Activated CD4-positive, CD25-positive, alpha-beta regulatory T cell treated with anti-CD3 and anti-CD28 coated beads, Interleukin-2, amount 50 U/mL, for 72 hours (primary cell): ENCODE data around the gene ANP32B.
"Not testable (repeated sequence)": the region's sequence is repeated elsewhere in the genome, so short reads cannot be mapped to it uniquely, and the experiment has no call there.

Experiments
- DNase-seq: peaks from one replicate; pipeline ENCODE4 v3.0.0; 2021

Gene ANP32B

DNA sequence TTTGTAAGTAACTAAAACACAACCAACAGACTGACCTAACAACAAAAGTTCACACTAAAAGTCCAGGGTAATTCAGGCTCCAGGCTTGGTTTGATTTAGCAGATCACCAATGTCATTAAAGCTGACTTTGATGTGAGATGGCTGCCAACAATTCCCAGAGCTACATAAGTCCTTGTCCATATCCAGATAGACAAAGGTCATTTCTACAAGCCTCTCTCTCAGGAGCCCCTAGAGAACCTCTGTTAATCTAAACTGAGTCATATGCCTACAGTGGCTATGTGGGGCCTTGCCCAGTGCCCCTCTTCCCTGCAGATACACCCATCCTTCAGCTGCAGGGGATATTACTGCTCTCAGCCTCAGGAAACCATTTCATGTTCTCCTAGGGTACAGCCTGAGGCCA lies 18.2 kb upstream of the ANP32B start:
- DNase-seq, result no peak

DNA sequence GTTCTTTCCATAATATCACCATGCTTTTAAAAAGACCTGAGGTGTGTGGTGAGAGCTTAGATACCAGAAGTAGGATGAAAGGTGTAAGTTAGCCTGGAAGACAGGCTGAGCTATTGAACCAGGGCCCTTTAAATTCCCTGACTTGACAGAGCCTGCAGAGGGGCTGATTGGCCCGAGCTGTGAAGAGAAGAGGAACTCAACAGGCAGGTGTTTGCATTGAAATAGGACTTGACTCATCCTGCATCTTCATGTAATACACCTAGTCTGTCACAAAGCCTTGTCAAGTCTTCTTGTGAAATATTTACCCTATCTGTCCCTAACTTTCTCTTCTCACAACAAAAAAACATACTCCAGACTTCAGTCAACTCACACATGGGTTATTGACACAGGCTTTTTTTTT lies 16.6 kb upstream of the ANP32B start:
- no peak for DNase-seq

DNA sequence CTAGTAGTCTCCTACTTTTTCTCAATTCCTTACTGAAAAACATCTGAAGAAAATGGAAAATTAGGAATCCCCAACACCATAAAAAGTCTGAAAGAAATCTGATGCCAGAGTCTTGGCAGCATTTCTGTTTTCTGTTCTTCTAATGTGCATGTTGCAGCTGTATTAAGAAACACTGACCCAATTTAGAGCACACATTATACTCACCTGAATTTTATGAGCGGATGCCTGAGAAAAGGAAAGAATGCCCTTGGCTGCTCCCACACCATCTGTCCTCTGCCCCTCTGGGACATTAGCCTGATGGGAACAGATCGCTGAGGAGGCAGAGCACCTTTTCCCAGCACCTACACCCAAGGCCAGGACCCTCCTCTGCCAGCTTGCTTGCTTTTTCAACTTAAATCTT lies 14.1 kb upstream of the ANP32B start:
- DNase-seq, result no peak

DNA sequence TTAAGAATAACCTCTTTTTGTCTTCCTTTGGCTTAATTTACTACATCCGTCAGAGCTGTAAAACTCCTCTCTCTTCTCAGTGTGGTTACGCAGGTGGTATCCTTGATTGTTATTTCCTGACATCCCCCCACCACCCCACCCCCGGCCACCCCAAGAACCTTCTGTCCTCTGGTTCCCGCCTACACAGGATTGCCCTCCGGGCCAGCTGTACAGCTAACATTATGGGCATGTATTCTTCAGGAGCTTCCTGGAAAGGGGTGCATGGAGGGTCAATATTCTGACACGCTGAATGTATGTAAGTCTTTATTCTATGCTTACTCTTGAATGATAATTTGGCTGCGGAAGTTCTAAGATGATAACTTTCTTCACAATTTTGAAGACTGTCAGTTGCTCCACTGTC lies 13.0 kb upstream of the ANP32B start:
- no peak for DNase-seq

DNA sequence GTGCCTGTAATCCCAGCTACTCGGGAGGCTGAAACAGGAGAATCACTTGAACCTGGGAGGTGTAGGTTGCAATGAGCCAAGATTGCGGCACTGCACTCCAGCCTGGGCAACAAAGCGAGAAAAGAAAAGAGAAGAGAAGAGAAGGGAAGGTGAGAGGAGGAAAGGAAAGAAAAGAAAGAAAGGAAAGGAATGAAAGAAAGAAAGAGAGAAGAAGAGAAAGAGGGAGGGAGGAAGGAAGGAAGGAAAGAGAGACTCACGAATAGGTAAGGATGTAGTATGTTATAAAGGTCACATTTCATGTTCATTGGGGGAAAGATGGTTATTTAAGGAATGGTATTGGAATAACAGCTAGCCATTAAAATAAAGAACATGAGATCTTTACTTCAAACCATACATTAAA lies 10.4 kb upstream of the ANP32B start:
- no peak for DNase-seq

DNA sequence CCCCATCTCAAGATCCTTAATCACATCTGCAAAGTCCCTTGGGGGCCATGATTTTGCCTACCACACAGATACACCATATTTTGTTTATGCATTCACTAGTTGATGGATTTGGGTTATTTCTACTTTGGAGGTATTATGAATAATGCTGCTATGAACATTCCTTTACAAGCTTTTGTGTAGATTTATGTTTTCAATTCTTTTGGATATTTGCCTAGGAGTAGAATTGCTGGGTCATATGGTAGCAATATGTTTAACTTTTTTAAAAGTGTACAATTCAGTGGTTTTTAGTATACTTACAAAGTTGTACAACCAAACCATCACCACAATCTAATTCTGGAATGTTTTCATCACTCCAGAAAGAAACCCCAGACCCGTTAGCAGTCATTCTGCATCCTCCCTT lies 7.8 kb upstream of the ANP32B start:
- no peak for DNase-seq

DNA sequence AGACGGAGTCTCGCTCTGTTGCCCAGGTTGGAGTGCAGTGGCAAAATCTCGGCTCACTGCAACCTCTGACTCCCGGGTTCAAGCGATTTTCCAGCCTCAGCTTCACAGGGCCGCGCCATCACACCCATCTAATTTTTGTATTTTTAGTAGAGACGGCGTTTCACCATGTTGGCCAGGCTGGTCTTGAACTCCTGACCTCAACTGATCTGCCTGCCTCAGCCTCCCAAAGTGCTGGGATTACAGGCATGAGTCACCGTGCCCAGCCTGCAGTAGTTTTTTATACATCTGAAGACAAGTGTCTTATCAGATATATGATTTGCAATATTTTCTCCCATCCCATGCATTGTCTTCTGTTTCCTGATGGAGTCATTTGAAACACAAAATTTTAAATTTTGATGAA lies 6.5 kb upstream of the ANP32B start:
- not testable (repeated sequence) for DNase-seq

DNA sequence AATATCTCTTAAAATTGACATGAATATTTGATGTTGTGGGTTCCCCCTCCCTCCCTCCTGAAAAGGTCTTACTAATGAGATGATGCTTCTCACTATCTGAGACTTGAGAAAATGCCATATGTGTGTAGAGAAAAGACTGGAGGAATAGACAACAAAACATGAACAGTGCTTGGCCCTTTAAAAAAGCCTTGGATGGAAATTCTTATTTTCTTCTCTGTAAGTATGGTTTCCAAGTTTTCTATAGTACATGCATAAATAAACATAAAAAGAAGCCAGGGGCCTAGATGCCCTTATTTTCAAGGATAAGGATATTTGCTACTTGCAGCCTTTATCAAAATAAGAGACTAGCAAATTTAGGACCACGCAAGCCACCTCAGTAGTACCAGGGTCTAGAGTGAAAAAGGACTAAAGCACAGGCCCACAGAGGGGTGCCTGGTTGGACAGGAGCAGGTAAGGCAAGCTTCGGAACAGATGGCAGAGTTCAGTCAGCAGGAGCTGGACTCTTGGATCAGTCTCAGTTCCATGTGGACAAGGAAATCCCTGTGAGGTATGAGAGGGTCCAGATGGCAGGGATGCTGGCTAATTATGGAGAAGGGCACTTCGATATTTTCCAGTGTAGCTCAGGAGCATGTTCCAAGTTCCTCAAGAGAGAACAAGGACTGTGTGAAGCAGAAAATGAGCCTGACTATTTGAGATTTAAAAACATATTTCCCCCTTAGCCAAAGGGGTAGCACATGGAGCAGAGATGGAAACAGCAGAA lies 4.6 kb upstream of the ANP32B start:
- DNase-seq, result no peak

DNA sequence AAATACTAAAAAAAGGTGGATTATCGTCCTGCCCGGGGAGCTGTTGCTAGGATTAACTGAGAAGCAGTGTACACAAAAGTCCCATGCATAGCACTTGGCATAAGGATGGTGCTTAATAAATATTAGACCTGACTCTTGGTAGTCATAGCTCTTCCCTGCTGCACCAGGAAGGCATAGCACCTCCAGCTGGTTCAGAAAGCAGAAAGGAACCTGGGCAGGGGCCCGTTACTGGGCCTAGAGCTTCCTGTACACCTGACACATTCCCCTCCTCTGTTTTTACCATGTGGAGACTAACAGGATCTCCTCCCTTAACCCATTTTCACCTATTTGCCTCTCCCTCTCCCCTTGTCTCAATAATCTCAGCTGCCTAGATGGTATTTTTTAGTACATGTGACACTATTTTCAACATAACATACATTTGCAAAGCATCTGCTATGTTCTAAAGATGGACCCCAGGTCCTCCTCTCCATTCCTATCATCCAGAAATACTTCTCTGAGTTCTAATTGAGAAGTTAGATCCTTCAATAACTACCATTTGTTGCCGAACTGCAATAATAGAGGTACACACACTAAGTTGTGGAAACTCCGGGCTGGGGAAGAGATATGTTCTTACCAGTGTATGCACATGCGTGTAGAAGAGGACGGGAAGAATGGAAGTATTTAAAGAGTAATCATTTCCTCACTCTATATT lies 3.2 kb upstream of the ANP32B start:
- DNase-seq, result no peak

DNA sequence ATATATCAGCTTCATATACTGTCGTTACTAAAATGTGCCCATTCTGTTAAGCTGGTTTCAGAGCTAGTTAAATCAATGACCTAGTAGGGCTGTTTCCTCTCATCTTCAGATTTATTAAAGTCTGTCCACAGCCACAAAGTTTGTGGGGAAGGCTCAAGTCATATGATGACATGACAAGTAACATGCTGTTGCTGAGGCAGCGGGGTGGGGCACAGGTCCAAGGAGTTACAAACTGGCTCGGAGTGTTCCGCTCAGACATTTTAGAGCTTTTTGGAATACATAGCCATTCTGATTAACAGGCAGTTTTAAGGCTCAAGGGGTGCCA lies 2.7 kb upstream of the ANP32B start:
- DNase-seq, result no peak

DNA sequence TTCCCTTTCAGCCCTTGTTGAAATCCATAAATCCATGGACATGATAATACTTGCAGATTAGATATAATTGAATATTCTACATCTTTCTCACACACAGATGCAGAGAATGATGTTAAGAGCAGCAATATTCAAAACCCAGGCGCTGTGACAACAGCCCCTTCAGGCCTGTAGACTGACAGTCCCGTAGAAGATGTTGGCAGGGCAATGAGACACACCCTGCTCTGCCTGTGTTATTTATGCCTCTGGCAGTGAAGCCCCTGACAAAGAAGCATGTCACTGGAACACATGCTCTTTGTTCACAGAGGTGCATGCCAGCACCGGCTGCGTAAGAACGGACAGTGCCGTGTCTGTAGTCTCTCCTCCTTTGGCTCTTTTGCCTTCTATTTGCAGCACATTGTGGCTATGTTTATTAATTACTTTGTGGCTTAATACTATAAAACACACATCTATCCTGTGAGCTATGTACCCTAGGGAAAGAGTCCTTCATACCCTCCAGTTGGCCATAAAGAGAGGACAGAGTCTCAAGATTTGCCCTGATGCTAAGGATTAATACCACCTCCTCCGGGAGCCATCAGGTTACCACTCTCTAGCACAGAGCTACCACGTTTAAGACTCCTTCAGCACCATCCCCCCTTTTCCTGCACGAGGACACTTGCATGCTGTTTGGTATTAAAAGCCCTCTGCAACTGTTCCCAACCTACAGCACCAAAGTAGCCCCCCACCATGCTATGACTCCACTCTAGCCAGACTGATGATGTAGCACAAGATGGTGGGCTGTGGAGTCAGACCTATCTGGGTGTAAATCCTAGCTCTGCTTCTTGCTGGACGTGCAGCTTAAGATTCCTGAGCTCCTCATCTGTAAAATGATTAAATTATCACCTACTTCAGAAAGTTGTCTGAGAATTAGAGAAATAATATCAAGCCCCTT lies 2.0 kb upstream of the ANP32B start:
- DNase-seq, result no peak

DNA sequence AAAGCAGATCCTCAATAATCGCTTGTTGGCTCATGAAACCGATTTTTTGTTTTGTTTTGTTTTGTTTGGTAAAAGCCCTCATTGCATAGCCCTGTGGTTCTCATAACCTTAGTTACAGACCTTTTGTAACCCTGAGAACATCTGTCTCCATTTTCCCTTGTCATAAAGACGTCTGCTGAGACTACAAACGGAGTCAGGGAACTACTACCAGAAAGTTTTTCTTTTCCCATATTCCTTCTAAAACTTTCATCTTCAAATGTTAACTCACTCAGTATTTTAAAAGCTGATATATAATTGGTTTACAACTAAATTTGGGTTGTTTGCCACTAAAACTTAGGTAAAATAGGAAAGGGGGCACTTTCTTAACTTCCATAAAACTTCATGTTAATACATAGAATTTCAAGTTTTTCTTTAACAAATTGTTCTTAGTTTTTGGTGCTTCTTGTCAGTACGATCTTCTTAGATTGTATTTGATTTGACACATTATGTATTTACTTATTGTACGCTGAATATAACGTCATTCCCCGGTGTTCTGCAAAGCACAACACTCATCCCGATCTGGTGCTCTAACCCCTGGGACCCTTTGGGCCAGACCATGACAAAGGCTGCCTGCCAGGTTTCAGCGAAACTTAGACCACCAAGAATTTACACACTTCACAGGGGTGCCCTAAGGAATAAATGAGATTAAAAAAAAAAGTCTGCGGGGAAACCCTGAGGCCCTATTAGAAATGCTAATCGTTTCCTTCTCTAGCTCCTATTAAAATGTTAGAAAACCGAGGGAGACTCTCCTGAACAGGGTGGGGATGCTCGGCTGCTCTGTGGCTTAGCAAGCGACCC lies 1.1 kb upstream of the ANP32B start:
- DNase-seq, result no peak

DNA sequence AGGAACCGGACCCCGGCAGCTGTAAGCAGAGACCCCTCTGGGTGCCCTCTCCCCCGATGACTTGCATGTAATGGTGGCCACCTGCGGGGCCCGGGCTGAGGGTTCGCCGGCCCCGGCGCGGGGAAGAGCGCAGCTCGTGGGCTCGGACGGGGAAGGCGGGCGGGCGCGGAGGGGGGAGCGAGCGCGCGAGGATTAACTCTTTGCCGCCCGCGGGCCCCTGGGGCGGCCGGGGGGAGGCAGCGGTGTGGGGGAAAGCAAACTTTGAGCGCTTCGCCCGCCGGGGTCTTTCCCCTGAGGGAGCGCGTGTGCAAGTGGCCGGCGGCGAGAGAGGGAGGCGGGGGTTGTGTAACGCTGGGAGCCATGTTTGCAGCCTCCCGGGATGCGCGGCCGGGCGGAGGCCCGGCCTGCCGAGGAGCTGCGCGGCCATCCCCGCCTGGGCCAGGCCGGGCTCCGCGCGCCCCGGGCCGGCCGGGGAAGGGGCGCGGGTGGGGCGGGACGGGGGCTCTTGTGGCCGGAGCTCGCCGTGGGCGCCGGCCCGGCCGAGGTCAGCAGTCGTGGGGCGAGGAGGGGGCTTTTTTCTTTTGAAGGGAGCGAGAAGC lies 547 bp downstream of the ANP32B start:
- DNase-seq, result peak; percentile 71

DNA sequence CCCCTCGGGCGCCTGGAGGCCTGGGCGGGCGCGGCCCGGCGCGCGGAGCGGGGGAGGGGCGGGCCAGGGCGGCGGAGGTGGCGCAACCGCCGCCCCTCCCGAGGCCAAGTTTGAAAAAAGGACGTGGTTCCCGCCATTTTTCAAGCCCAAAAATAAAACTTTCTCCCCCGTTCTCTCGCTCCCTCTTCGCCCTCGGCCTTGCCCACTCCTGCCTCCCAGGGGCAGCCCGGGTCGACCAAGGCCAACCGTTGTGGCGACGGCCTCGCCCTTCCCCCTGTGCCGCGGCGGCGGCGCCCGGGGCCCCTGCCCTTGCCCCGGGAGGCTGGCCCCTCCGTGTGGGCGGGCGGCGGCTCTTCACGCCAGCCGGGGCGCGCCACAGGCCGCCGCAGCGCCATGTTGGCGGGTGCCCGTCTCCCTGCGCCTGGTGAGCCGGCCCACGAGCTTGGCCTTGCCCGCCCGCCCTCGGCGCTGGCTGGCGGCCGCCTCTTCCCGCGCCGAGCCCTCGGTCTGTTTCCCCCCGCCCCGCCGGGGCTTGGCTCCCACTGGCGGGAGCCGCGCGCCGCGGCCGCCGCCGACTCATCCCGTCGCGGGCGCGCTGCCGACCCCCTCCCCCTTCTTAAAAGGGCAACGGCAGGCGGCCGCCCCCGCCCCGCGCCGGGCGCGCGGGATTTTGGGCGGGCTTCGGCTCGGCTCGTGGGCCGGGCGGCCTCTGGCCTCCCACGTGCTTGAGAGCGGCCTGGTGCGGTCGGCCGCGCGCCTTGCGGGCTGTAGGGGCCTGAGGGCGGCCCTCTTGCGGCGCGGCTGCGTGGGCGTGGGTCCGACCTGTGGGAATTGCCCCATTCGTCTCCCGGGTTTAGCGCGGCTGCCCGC lies 1.3 kb downstream of the ANP32B start:
- DNase-seq, result peak; percentile 80

DNA sequence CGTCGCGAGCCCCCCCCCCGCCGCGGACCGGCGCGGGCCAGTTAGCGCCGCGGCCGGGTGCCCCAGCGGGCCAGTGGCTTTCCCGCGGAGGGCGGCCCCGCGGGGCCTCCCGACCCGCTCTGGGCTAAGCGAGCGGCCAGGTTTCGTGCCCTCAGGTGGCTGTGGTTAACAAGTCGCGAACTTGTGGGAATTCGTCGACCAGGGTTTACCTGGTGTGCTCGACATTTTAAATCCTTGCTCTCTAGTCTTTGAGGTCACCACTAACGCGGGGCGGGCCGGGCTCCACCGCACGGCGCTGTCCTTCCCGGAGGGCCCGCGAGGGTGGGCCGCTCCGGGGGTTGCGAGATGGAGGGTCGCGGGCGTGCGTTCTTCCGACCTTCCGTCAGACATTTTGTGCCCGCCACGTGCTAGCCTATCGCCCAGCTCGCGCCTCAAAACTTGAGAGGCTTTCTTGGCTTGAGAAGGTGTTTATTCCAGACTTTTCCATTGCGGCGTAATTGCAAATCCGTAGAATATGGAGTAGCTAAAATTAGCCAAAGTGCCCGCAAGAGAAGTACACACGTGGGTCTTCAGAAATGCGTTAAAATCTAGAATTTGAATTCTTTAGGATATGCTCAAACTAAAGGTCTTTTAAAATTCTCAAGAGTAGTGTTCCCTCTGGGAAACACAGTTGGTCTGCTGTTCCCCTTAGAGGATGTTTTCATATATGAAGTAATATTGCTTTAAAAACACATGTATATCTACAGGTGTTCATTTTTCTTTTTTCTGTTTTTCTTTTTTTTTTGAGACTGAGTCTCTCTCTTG lies 2.1 kb downstream of the ANP32B start:
- no peak for DNase-seq

DNA sequence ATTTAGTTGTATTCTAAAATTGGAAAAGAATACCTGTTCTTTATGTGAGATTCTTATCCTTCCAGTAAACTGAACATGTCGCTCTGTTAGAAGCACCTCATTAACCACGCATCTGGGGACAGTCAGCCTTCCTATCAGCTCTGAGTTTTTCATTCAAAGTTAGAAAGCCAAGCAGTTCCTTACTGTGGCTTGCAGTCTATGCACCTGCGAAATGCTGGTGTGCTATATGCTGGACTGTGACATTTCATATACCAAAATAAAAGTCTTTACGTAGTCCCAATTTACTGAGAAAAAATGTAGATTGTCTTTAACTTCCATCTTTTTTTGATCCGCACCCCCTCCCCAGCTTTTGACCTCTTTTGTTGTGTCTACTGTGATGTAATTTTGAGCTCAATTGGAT lies 4.3 kb downstream of the ANP32B start:
- no peak for DNase-seq

DNA sequence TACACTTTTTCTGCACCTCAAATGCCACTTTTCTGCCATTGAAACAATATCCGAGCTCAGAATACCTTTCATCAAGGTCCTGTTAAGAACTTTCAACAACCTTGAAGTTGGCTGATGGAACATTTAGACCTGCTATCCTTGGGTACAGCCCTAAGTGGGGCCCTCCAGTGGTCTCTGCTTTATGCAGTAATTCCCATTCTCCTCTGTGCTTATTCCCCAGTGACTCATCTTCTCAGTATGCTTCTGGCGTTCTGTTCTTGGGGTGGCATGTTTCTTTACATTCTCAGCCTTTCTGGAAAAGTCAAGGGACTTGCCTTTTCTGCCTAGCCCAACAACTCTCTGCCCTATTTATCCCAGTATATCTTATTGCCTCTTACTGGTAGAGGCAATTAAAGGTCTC lies 7.1 kb downstream of the ANP32B start:
- DNase-seq, result no peak

DNA sequence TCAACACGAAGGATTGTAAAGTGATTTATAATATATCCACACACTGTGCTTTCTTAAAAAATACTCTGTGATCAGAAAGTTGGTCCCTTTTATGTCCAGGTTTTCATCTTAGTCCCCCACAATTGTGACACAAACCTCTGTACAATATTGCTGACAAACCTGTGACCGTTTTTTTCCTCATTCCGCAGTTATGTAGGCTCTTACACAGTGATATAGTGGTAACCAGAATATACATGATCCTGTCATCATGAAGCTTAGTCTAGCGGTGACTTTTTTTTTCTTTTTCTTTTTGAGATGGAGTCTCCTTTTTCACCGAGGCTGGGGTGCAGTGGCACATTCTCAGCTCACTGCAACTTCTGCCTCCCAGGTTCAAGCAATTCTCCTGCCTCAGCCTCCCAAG lies 8.7 kb downstream of the ANP32B start:
- no peak for DNase-seq

DNA sequence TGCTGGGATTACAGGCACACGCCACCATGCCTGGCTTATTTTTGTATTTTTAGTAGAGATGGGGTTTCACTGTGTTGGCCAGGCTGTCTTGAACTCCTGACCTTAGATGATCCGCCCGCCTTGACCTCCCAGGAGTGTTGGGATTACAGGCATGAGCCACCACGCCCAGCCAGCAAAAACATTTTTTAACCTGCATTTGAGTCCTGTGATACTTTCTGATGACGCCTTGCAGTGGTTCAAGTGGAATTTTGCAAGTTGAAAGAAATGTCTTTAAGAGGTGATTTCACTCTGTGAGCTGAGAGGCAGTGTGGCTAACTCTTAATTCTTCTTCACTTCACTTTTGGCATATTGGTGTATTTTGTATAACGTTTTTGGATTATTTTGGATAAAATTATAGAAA lies 9.1 kb downstream of the ANP32B start:
- no peak for DNase-seq

DNA sequence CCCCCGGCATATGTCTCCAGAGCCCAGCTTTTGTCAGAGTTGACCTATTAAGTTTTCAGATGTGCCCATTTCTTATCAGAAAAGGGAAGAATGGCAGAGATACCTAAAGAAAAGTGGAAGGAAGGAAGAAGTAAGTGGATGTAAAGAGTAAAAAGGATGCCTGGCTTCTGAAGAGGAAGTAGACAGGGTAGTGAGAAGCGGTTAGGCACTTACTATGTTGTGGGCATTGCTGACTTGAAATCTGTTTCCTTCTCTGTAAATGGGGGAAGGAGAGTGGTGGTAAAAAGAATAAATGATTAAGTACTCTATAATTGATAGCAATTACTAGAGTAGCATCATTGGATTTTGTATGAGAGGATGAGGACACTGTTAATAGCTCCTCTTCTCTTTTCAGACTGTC lies 9.9 kb downstream of the ANP32B start:
- no peak for DNase-seq

DNA sequence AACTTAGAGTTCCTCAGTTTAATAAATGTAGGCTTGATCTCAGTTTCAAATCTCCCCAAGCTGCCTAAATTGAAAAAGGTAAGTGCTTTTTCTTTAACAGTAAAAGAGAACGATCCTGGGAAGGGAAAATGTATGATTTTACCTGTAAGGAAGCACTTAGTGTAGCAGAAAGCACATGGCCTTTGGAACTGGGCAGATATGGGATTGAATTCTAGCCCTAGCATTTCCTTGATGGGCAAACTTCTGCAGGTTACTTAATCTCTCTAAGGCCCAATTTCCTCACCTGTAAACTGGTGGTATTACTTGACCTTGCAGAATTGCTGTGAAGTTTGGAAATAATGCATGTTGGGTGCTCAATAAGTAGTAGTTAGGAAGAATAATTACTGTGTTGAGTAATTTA lies 11.6 kb downstream of the ANP32B start:
- no peak for DNase-seq
